Tibial nerve (tissue), 4 donors: ENCODE measurements around the gene AFF3. TPM values are rescaled to one million over a fixed set of nuclear protein-coding genes. Genes with fewer than 3 reads are reported as not detected.

Experiments used
- DNase-seq, 2 donors: peaks; one replicate each; pipeline ENCODE4 v3.0.0-alpha.2; 2019; ENCODE audit warnings: low spot score in 2 of 2
- H3K27ac ChIP-seq, 4 donors: fragments of 200-600 bp; sonication (generic) in 3 of 4; one replicate each; pipeline ENCODE4 v1.5.1; 2017 to 2019; ENCODE audit warnings: mild to moderate bottlenecking in 1 of 4
- H3K27me3 ChIP-seq, 2 donors: fragments of 200-600 bp; sonication (generic) in 1 of 2; one replicate each; pipeline versions ENCODE4 v1.5.1 to v1.6.0; 2017 to 2019
- H3K36me3 ChIP-seq, 3 donors: fragments of 200-600 bp; sonication (generic); one replicate each; pipeline ENCODE4 v1.5.1; 2018 to 2019
- H3K4me1 ChIP-seq, 4 donors: fragments of 200-600 bp; sonication (generic) in 3 of 4; one replicate each; pipeline ENCODE4 v1.5.1; 2017 to 2019
- H3K4me3 ChIP-seq, 4 donors: fragments of 200-600 bp; sonication (generic) in 3 of 4; one replicate each; pipeline ENCODE4 v1.5.1; 2017 to 2019; ENCODE audit warnings: mild to moderate bottlenecking in 1 of 4, moderate library complexity in 1 of 4
- H3K9me3 ChIP-seq, 4 donors: fragments of 200-600 bp; sonication (generic) in 3 of 4; one replicate each; pipeline ENCODE4 v1.5.1; 2017 to 2019
- EP300 ChIP-seq, 2 donors: sonication (generic); formaldehyde crosslinking; IDR thresholded peaks; one replicate each; pipeline ENCODE4 v1.6.1; 2017; ENCODE audit warnings: antibody characterized with exemption in 2 of 2, mild to moderate bottlenecking in 1 of 2
- POLR2A ChIP-seq, 2 donors: fragments of 450-650 bp; IDR thresholded peaks; one replicate each; pipeline ENCODE4 v1.6.1; 2017; ENCODE audit warnings: antibody characterized with exemption in 2 of 2, mild to moderate bottlenecking in 2 of 2, moderate library complexity in 2 of 2
- WGBS, 2 donors: methylation state at CpG; one replicate each; pipeline ENCODE4 v1.1.5; 2018; 5-methylcytosine and 5-hydroxymethylcytosine counted together
- total RNA-seq, 4 donors: library from RNA; depleted of rRNA; stranded (reverse); fragments of >200 nt; gene quantifications; one replicate each; pipeline ENCODE4 v1.1.0, GENCODE V29; 2016
- TF ChIP-seq, protein P1 (sequence below), 5 experiments: fragments of 200-600 bp in 3 of 5; fragments of 450-650 bp in 2 of 5; sonication (generic) in 3 of 5; IDR thresholded peaks; one replicate each; pipeline ENCODE4 v1.5.1; 2016 to 2019; ENCODE audit warnings: antibody characterized with exemption in 5 of 5, mild to moderate bottlenecking in 3 of 5, moderate library complexity in 2 of 5

Gene AFF3
- total RNA-seq, 4 donors from 2014 or later, result 7.2 to 36.0 (median 21.4) TPM

DNA sequence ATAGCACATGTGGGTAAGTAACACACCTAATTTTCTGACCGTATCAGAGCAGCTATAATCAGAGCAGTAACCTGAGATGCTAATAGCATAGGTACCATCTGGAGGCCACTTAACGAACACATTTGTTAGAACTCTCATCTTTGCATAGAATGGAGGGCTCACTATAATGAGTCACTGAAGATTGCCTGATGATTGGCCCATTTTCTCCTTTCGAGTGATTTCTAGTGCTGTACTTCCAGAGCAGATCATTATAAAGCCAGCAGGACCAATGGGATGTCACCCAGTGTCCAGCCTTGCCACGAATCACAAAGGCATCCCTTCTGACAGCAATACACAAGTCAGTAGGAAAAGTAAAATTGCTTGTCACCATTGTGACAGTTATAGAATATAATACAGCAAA, 570.9 kb downstream of the AFF3 start:
- Histone ChIP-seq H3K27ac (no peak overlapping the region), H3K4me3 (no peak overlapping the region), H3K9me3 (no peaks in the 10 kb centered on the region), H3K36me3 (no peaks in the 10 kb centered on the region), H3K27me3 (no peaks in the 10 kb centered on the region), H3K4me1 (peaks cover 0 to 18% (median 0%) of the 10 kb centered on the region in 4 donors)
- DNase-seq, result no peak
- no peak for TF ChIP-seq EP300 (IDR thresholded peaks at IDR 0.05)
- TF ChIP-seq, protein P1, sequence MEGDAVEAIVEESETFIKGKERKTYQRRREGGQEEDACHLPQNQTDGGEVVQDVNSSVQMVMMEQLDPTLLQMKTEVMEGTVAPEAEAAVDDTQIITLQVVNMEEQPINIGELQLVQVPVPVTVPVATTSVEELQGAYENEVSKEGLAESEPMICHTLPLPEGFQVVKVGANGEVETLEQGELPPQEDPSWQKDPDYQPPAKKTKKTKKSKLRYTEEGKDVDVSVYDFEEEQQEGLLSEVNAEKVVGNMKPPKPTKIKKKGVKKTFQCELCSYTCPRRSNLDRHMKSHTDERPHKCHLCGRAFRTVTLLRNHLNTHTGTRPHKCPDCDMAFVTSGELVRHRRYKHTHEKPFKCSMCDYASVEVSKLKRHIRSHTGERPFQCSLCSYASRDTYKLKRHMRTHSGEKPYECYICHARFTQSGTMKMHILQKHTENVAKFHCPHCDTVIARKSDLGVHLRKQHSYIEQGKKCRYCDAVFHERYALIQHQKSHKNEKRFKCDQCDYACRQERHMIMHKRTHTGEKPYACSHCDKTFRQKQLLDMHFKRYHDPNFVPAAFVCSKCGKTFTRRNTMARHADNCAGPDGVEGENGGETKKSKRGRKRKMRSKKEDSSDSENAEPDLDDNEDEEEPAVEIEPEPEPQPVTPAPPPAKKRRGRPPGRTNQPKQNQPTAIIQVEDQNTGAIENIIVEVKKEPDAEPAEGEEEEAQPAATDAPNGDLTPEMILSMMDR (IDR thresholded peaks at IDR 0.05), result no peak
- TF ChIP-seq POLR2A (IDR thresholded peaks at IDR 0.05), result no peak
- WGBS, 2 donors, result 82 to 87% methylated on average over 4 of the region's 4 CpGs

DNA sequence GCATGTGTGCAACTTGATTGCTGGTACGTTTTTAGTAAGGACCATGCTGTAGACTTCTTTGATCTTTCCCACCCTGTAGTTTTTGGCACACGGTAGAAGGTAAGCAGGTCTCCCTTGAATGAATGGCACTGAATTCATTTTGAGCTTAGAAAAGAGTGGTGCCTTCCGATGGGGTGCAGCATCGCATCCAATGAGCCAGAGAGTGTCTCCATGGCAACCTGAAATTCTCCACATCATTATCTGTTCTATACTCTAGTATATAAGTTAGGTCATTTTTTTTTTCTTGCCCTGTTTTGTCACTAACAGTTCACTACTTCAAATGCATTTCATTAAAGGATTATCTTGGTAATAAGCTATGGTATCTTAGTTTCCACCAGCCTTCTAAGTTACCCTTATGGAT, 571.4 kb downstream of the AFF3 start:
- H3K27ac ChIP-seq, result no peak overlapping the region
- H3K36me3 ChIP-seq, result no peaks in the 10 kb centered on the region
- no peak for TF ChIP-seq EP300 (IDR thresholded peaks at IDR 0.05)
- TF ChIP-seq, protein P1 (IDR thresholded peaks at IDR 0.05), result no peak
- no peak for TF ChIP-seq POLR2A (IDR thresholded peaks at IDR 0.05)
- H3K9me3 ChIP-seq, result no peaks in the 10 kb centered on the region
- no peaks in the 10 kb centered on the region for H3K27me3 ChIP-seq
- peaks cover 0 to 18% (median 0%) of the 10 kb centered on the region in 4 donors for H3K4me1 ChIP-seq
- no peak overlapping the region for H3K4me3 ChIP-seq
- DNase-seq, result no peak
- 87 to 93% methylated on average over 4 of the region's 4 CpGs for WGBS, 2 donors

DNA sequence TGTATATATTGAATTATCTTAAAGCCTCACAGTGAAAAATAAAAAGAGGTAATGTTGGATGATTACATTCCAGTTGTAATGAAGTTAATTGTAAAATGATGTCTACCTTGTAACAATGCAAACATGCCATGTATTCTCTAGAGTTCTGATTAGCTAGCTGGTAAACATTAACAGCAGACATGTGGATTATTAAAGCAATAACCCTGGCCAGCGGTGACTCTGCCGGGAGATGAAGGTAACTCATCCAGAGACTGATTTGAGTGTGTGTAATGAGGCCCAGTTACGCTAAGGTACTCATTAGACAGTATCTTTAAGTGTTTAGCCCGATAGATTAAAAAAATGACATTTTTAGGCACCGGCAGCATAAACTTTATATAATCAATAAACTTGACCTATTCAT, 573.0 kb downstream of the AFF3 start:
- Histone ChIP-seq H3K36me3 (no peaks in the 10 kb centered on the region), H3K4me3 (no peak overlapping the region), H3K9me3 (no peaks in the 10 kb centered on the region), H3K27me3 (no peaks in the 10 kb centered on the region), H3K27ac (no peak overlapping the region), H3K4me1 (peaks cover 0 to 18% (median 0%) of the 10 kb centered on the region in 4 donors)
- TF ChIP-seq, protein P1 (IDR thresholded peaks at IDR 0.05), result no peak
- no peak for TF ChIP-seq EP300 (IDR thresholded peaks at IDR 0.05)
- no peak for TF ChIP-seq POLR2A (IDR thresholded peaks at IDR 0.05)
- WGBS, 2 donors, result 95% methylated on average over 5 of the region's 5 CpGs
- DNase-seq, result no peak

DNA sequence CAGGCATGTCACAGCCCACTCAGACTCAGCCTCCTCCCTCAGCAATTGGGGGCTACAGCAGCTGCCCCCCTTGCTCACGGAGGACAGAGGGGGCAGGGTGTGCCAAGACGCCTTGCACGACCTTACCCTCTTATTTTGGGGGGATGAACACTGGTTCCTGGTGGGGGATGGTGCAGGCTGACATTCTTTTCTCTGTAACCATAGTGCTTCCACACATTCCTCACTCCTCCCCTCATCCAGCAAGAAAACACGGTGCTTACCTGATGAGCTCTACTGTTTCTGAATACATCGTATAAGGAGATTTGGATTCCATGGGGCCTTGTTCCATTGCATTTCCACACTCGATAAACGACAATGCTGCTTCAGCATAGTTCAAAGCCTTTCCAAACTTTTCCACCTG, 577.2 kb downstream of the AFF3 start:
- no peak for TF ChIP-seq POLR2A (IDR thresholded peaks at IDR 0.05)
- TF ChIP-seq EP300 (IDR thresholded peaks at IDR 0.05), result no peak
- TF ChIP-seq, protein P1 (IDR thresholded peaks at IDR 0.05), result no peak
- Histone ChIP-seq H3K4me3 (no peak overlapping the region), H3K27ac (no peak overlapping the region), H3K27me3 (no peaks in the 10 kb centered on the region), H3K9me3 (no peaks in the 10 kb centered on the region), H3K36me3 (no peaks in the 10 kb centered on the region), H3K4me1 (peaks cover 0 to 5% (median 0%) of the 10 kb centered on the region in 4 donors)
- no peak for DNase-seq
- 78 to 88% methylated on average over 7 of the region's 7 CpGs for WGBS, 2 donors

DNA sequence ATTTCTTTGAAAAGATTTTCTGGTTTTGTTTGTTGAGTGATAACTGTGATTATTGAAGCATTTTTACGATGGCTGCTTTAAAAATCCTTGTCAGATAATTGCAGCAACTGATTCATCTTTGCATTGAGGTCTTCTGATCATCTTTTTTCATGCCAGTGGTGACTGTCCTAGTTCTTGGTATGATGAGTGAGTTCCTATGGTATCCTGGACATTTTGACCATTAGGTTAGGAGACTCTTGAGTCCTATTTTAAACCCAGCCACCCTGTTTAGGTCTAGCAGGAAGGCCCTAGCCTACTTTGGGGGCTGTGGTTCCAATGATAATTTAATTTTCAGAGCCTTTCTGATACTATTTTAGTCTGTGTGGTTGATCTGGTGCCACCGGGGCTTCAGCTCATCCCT, 579.9 kb downstream of the AFF3 start:
- H3K27ac ChIP-seq, result no peak overlapping the region
- WGBS, 2 donors, result 82 to 93% methylated on average over 2 of the region's 2 CpGs
- no peak for TF ChIP-seq EP300 (IDR thresholded peaks at IDR 0.05)
- TF ChIP-seq, protein P1 (IDR thresholded peaks at IDR 0.05), result no peak
- TF ChIP-seq POLR2A (IDR thresholded peaks at IDR 0.05), result no peak
- no peak for DNase-seq
- no peaks in the 10 kb centered on the region for H3K27me3 ChIP-seq
- H3K36me3 ChIP-seq, result no peaks in the 10 kb centered on the region
- peaks cover 0 to 5% (median 0%) of the 10 kb centered on the region in 4 donors for H3K4me1 ChIP-seq
- H3K9me3 ChIP-seq, result no peaks in the 10 kb centered on the region
- no peak overlapping the region for H3K4me3 ChIP-seq
